HL-60 (cell line): Measurements from ENCODE around the gene LRRTM4.

Source experiments
- DNase-seq, 2 experiments: peaks; one replicate each; pipeline ENCODE4 v3.0.0-alpha.2; 2010 to 2020; ENCODE audit warnings: low read depth in 1 of 2, low spot score in 1 of 2
- H3K27ac ChIP-seq: fragments of 250-450 bp; sonication (Bioruptor Pico); replicated peaks from 2 replicates; pipeline ENCODE4 v1.5.1; 2020; ENCODE audit warnings: mild to moderate bottlenecking, moderate library complexity
- H3K27me3 ChIP-seq: fragments of 250-450 bp; sonication (Bioruptor Pico); 2 replicates; pipeline ENCODE4 v1.5.1; 2021; ENCODE audit warnings: mild to moderate bottlenecking, moderate library complexity; ENCODE audit not compliant: insufficient read depth, poor library complexity, severe bottlenecking
- H3K4me3 ChIP-seq: replicated peaks from 2 replicates; pipeline ENCODE4 v1.5.1; 2011; ENCODE audit warnings: mild to moderate bottlenecking, control low read depth, low read length; ENCODE audit not compliant: insufficient read depth
- GABPA ChIP-seq: IDR thresholded peaks from 2 replicates; pipeline ENCODE4 v1.6.1; 2012; ENCODE audit warnings: low read depth
- POLR2AphosphoS5 ChIP-seq: IDR thresholded peaks from 2 replicates; pipeline ENCODE4 v1.6.1; 2012; ENCODE audit warnings: low read depth
- SPI1 ChIP-seq: IDR thresholded peaks from 2 replicates; pipeline ENCODE4 v1.6.1; 2012; ENCODE audit warnings: low read depth, mild to moderate bottlenecking, borderline replicate concordance
- TF ChIP-seq, protein P1 (sequence below): IDR thresholded peaks from 2 replicates; pipeline ENCODE4 v1.6.1; 2012; ENCODE audit warnings: low read depth; ENCODE audit not compliant: insufficient replicate concordance
- TF ChIP-seq, protein P2 (sequence below): IDR thresholded peaks from one replicate; pipeline ENCODE4 v1.5.1; 2011; ENCODE audit warnings: low read length, control low read depth, inconsistent platforms; ENCODE audit not compliant: insufficient read depth

Gene LRRTM4

DNA sequence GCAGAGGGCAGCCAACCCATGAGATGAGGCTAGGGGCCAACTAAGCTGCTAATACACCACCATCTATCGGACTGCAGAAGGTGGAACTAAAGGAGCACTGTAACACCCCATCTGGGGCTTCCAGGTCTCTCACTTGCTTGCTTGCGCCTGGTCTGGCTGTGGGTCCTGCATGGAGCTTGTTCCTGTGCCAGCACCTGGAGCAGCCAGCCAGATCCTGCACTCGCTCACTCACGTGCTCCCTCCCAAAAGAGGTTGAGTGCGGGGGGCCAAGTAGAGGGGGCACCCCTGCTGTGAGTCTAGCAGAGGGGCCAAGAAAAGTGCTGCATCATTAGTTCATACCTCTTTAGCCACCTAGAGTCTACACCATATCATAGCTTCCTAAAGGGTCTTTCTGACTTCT is 250.9 kb downstream of the LRRTM4 start:
- no peak overlapping the region for H3K4me3 ChIP-seq
- no peaks in the 10 kb centered on the region for H3K27me3 ChIP-seq
- H3K27ac ChIP-seq = no peak overlapping the region
- no peak for DNase-seq
- no peak for TF ChIP-seq SPI1
- TF ChIP-seq GABPA = no peak

DNA sequence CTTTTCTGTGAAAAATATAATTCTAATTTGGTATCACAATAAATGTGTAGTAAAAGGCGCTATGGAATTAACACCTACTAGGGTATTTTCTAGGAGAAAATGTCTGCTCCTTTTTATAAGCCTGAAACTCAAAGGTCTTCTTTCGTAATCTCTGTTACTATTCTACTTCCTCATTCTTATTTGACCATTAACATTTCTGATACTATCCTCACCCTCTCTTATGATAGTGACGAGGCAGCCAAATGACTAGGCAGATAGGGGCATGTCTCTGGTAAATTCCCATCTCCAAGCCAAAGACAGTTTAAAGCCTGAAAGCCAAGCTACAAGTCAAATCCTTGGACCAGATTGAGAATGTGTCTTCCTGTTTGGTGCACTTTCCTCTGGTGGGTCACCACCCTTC is 251.7 kb downstream of the LRRTM4 start:
- Histone ChIP-seq H3K4me3 (no peak overlapping the region), H3K27ac (no peak overlapping the region)
- TF ChIP-seq POLR2AphosphoS5 = no peak
- no peak for TF ChIP-seq SPI1
- TF ChIP-seq GABPA = no peak
- TF ChIP-seq, protein P1, sequence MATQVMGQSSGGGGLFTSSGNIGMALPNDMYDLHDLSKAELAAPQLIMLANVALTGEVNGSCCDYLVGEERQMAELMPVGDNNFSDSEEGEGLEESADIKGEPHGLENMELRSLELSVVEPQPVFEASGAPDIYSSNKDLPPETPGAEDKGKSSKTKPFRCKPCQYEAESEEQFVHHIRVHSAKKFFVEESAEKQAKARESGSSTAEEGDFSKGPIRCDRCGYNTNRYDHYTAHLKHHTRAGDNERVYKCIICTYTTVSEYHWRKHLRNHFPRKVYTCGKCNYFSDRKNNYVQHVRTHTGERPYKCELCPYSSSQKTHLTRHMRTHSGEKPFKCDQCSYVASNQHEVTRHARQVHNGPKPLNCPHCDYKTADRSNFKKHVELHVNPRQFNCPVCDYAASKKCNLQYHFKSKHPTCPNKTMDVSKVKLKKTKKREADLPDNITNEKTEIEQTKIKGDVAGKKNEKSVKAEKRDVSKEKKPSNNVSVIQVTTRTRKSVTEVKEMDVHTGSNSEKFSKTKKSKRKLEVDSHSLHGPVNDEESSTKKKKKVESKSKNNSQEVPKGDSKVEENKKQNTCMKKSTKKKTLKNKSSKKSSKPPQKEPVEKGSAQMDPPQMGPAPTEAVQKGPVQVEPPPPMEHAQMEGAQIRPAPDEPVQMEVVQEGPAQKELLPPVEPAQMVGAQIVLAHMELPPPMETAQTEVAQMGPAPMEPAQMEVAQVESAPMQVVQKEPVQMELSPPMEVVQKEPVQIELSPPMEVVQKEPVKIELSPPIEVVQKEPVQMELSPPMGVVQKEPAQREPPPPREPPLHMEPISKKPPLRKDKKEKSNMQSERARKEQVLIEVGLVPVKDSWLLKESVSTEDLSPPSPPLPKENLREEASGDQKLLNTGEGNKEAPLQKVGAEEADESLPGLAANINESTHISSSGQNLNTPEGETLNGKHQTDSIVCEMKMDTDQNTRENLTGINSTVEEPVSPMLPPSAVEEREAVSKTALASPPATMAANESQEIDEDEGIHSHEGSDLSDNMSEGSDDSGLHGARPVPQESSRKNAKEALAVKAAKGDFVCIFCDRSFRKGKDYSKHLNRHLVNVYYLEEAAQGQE = no peak
- TF ChIP-seq, protein P2, sequence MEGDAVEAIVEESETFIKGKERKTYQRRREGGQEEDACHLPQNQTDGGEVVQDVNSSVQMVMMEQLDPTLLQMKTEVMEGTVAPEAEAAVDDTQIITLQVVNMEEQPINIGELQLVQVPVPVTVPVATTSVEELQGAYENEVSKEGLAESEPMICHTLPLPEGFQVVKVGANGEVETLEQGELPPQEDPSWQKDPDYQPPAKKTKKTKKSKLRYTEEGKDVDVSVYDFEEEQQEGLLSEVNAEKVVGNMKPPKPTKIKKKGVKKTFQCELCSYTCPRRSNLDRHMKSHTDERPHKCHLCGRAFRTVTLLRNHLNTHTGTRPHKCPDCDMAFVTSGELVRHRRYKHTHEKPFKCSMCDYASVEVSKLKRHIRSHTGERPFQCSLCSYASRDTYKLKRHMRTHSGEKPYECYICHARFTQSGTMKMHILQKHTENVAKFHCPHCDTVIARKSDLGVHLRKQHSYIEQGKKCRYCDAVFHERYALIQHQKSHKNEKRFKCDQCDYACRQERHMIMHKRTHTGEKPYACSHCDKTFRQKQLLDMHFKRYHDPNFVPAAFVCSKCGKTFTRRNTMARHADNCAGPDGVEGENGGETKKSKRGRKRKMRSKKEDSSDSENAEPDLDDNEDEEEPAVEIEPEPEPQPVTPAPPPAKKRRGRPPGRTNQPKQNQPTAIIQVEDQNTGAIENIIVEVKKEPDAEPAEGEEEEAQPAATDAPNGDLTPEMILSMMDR = no peak

DNA sequence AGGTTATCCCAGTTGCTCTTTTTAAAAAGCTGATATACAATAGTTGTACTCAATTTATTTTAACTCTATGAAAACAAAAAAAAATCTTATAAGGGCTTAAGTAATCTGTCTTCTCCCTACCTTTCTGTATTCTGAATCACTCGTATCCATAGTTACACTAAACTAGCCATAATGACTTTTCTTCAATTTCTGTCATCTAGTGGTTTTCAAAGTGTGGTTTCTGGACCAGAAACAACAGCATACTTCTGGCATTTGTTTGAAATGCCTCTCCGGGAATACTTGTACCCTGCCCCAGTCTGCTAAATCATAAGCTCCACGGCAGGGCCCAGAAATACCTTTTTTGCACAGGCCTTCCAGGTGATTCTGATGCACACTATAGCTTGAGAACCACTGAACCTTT is 253.6 kb downstream of the LRRTM4 start:
- DNase-seq = no peak
- H3K27ac ChIP-seq = no peak overlapping the region
- no peak overlapping the region for H3K4me3 ChIP-seq
- no peaks in the 10 kb centered on the region for H3K27me3 ChIP-seq
- TF ChIP-seq, protein P2 = no peak
- TF ChIP-seq SPI1 (no peak), GABPA (no peak), POLR2AphosphoS5 (no peak)
- TF ChIP-seq, protein P1 = no peak

More for the DNA sequence above, 251.7 kb downstream of the LRRTM4 start:
- no peaks in the 10 kb centered on the region for H3K27me3 ChIP-seq
- no peak for DNase-seq

DNA sequence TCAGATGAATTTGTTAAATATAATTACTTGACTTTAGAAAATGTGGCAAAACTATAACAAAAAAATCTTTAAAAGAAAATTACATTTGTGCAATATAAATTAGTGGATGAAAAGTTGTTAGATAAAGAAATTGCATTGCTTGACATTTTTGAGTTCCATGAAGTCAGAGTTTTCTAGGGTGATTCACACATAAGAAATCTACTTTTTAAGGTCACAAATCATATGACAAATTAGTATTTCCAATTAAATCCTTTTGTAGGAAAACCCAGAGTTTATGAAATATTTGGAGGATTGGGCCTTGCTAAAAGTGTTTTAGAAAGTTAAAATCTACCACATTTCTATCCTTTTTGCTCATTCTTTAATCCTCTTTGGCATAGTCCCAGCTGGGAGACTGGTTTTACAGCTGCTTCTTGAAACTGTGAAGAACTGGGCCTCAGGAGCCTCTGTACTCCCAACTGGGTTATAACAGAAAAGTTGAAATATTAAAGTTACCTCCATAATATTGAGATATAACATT is 289.2 kb downstream of the LRRTM4 start:
- no peak overlapping the region for H3K27ac ChIP-seq
- no peak overlapping the region for H3K4me3 ChIP-seq
- TF ChIP-seq SPI1 (no peak), GABPA (no peak), POLR2AphosphoS5 (no peak)
- TF ChIP-seq, protein P2 = no peak
- TF ChIP-seq, protein P1 = no peak
- DNase-seq = no peak
- no peaks in the 10 kb centered on the region for H3K27me3 ChIP-seq
